ENCODE results near the gene MAP7.

DNA sequence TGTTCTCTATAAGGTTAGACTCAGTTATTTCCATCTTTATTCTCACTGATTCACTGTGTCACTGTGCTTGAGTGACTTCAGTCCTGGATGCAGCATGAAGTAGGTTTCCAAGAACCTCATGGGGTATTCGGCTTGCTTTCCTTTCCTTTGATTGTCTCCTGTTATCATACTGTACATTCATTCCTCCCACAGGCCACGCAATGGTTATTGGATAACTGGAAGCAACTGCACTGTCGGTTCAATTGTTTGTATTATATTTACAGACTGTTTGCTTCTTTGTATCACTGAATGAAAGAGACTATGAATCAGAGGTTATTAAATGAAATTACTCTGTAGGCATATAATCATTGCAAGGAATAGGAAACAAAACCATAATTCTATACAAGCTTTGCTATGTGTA, 129.4 kb downstream of the MAP7 start:
- TF ChIP-seq, protein P1, sequence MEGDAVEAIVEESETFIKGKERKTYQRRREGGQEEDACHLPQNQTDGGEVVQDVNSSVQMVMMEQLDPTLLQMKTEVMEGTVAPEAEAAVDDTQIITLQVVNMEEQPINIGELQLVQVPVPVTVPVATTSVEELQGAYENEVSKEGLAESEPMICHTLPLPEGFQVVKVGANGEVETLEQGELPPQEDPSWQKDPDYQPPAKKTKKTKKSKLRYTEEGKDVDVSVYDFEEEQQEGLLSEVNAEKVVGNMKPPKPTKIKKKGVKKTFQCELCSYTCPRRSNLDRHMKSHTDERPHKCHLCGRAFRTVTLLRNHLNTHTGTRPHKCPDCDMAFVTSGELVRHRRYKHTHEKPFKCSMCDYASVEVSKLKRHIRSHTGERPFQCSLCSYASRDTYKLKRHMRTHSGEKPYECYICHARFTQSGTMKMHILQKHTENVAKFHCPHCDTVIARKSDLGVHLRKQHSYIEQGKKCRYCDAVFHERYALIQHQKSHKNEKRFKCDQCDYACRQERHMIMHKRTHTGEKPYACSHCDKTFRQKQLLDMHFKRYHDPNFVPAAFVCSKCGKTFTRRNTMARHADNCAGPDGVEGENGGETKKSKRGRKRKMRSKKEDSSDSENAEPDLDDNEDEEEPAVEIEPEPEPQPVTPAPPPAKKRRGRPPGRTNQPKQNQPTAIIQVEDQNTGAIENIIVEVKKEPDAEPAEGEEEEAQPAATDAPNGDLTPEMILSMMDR (IDR thresholded peaks at IDR 0.05) = no peak
- no peak for TF ChIP-seq EP300 (IDR thresholded peaks at IDR 0.05)
